Muscle of leg (tissue), 11 donors: Measurements from ENCODE around the gene FGF14. TPM values are rescaled to one million over a fixed set of nuclear protein-coding genes. Genes with fewer than 3 reads are reported as not detected.
A peak's percentile ranks its signal among the peaks of the same experiment; 100 is the strongest.
"Not testable (repeated sequence)": the region's sequence is repeated elsewhere in the genome, so short reads cannot be mapped to it uniquely, and the experiment has no call there.

Experiments used
- DNase-seq: peaks from one replicate; pipeline ENCODE4 v3.0.0; 2013
- H3K27ac ChIP-seq: one replicate; pipeline ENCODE4 v1.5.1; 2013; ENCODE audit warnings: mild to moderate bottlenecking, low read length, control low read depth
- H3K27me3 ChIP-seq: one replicate; pipeline ENCODE4 v1.6.1; 2013; ENCODE audit warnings: low read length; ENCODE audit not compliant: control insufficient read depth, insufficient read depth
- H3K36me3 ChIP-seq: one replicate; pipeline ENCODE4 v1.6.1; 2013; ENCODE audit warnings: low read length; ENCODE audit not compliant: control insufficient read depth, insufficient read depth
- H3K4me1 ChIP-seq: one replicate; pipeline ENCODE4 v1.6.1; 2013; ENCODE audit warnings: low read length; ENCODE audit not compliant: control insufficient read depth, insufficient read depth
- H3K4me3 ChIP-seq: one replicate; pipeline ENCODE4 v1.5.1; 2013; ENCODE audit warnings: low read length, control low read depth
- H3K9me3 ChIP-seq: replicated peaks from 2 replicates; pipeline ENCODE4 v1.6.1; 2013; ENCODE audit warnings: low read depth, low read length; ENCODE audit not compliant: control insufficient read depth
- WGBS: methylation state at CpG from one replicate; pipeline ENCODE4 v1.1.5; 2013; ENCODE audit warnings: missing lambda C conversion rate; ENCODE audit not compliant: insufficient coverage; 5-methylcytosine and 5-hydroxymethylcytosine counted together
- polyA plus RNA-seq, 8 donors: library from polyadenylated mRNA; unstranded; fragments of 120-200 nt; gene quantifications; one replicate each; pipeline versions ENCODE4 v1.2.1 to v1.2.3, GENCODE V29; 2013; ENCODE audit warnings: inconsistent platforms in 1 of 8, low replicate concordance in 1 of 8; ENCODE audit not compliant: insufficient read length in 8 of 8, insufficient read depth in 1 of 8
- total RNA-seq: library from RNA; stranded (reverse); fragments of 120-200 nt; gene quantifications from one replicate; pipeline ENCODE4 v1.2.4, GENCODE V29; 2013

The FGF14 gene
- total and polyA plus RNA-seq, 9 donors: 0.09 to 2.1 (median 0.83) TPM

DNA sequence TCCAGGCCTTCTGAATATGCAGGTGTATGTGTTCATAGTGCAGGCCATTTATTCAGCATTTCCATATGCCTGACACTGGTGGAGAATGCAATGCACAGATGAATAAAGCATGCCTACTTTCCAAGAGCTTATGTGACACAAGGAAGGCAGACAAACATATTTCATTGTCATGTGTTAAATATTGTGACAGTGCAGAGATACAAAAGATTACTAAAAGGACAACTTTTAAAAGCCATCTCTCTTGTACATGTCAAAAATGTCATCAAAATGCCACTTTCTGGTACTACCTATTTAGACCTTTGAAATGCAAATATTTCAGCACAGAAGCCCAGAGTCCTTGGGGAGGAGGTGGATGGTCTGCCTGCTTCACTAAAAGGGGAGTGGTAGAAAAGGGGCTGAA, 254.5 kb downstream of the FGF14 start:
- Histone ChIP-seq H3K27me3 (no peaks in the 10 kb centered on the region), H3K9me3 (no peaks in the 10 kb centered on the region), H3K27ac (no peak overlapping the region), H3K4me3 (no peak overlapping the region), H3K4me1 (no peaks in the 10 kb centered on the region), H3K36me3 (no peaks in the 10 kb centered on the region)
- no peak for DNase-seq

DNA sequence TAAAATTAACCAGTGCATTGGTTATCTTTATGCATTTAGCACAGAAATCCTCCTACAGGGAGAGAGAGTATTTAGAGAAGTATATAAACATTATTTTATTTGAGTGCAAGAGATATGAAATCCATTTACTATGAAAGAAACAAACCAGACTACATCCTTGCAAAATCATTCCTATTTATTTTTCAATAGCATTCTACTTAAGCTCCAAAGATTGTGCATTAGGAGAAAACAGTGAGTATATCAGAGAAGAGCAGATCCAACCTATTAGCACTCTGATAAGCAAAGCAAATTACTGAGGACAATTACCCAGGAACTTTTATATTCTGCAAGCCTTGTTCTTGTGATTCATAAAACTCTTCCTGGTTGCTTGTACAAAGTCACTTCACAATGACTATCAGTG, 256.1 kb downstream of the FGF14 start:
- Histone ChIP-seq H3K4me1 (no peaks in the 10 kb centered on the region), H3K36me3 (no peaks in the 10 kb centered on the region), H3K9me3 (no peaks in the 10 kb centered on the region), H3K27ac (no peak overlapping the region), H3K27me3 (no peaks in the 10 kb centered on the region), H3K4me3 (no peak overlapping the region)
- DNase-seq: no peak

DNA sequence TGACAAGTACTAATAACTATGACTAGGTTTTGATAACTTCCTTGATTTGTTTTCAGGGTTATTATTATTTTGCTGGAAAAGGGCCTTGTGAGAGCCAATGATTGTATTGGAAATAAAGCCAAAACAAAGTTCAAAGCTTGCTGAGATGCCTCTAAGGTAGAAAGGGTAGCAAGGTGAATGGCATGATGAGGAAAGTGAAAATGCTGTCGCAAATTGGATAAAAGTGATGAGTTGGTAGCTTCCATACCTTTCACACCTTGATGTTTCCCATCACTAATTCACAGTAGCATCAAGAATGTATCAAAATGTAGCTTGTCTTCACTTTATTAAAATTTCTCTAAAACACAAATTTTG, 259.4 kb downstream of the FGF14 start:
- Histone ChIP-seq H3K4me1 (no peaks in the 10 kb centered on the region), H3K9me3 (no peaks in the 10 kb centered on the region), H3K4me3 (no peak overlapping the region), H3K27ac (no peak overlapping the region), H3K27me3 (no peaks in the 10 kb centered on the region), H3K36me3 (no peaks in the 10 kb centered on the region)
- DNase-seq: no peak
- WGBS: no CpG with 5 or more reads among the region's 1 CpG

DNA sequence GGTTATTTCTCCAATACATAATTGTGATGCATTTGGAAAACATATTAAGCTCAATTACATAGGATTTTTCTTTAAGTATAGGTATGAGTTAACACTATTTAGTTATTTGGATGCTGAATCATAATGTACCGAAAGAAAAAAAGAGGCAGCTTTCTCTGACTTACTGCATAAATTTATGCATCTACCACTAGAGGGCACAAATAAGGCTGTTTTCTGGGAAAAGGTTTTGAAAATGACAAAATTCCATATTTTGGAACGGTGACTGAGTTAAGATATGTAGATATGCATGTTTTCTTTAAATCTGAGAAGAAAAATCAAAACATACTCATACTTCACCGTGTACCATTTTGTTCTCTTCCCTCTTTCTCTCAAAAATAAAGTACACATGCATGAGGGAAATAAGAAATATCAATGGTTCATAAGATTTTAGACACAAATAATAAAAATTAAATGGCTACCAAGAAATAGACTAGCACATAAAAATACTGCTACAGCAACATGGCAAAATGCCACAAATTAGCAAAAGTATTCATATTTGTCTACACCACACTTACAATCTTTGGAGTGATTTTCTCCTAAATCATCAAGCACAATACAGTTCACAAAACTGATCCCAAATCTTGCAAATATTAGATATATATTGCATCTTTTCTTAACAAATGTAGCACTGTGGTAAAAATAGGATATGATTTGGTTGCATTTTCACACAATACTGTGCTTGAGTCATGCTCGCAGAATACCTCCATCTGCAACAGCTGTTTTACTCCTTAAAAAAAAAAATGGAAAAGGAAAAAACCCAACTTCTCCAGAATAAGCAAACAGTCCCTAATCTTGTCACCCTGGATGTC, 260.0 kb downstream of the FGF14 start:
- Histone ChIP-seq H3K36me3 (no peaks in the 10 kb centered on the region), H3K27me3 (no peaks in the 10 kb centered on the region), H3K4me1 (no peaks in the 10 kb centered on the region), H3K27ac (no peak overlapping the region), H3K9me3 (no peaks in the 10 kb centered on the region), H3K4me3 (no peak overlapping the region)
- no CpG with 5 or more reads among the region's 4 CpGs for WGBS
- peak; percentile 61 for DNase-seq

DNA sequence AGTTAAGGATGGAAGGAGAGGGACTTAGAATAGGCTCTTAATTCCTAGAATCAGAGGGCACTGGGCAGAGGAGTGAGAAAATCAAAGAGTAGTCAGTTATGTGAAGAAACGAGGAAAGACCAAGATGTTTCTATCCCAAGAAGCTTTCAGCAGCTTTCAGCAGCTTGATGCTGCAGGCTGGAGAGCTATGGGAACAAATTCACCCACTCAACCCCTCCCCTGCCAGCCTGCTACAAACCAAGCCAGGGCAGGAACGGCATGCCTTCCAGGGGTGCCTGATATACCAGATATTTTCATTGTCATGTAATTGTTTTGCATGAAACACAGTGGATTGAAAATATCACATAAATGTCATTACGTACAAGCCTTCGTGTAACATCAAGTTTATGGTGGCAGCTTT, 262.2 kb downstream of the FGF14 start:
- DNase-seq: no peak
- WGBS: no CpG with 5 or more reads among the region's 4 CpGs
- Histone ChIP-seq H3K9me3 (no peaks in the 10 kb centered on the region), H3K36me3 (no peaks in the 10 kb centered on the region), H3K4me3 (no peak overlapping the region), H3K27ac (no peak overlapping the region), H3K27me3 (no peaks in the 10 kb centered on the region), H3K4me1 (no peaks in the 10 kb centered on the region)

DNA sequence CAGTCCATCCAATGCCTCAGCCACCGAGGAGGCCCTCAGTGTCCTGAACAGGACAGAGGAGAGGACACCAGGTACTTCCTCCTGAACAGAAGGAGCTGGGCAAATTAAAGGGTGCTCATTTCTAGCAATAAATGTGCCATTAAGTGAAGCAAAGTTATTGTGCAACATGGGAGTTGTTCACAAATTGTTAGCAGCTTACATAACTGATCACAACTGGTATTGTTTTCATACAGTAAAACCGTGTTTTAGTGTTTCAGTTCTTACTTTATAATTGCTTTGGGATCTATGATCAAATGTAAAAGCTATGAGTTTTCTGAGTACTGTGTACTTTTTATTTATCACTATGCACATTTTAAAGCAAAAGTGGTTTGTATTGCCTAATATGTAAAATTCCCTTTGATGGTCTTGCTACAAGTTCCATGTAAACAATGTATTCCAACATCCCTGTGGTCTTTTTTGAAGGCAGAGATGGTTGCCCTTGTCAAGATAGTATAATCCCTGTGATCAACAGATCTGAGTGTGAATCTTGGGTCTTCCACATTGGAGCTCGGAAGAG, 263.1 kb downstream of the FGF14 start:
- DNase-seq: no peak
- H3K27ac ChIP-seq: no peak overlapping the region
- H3K9me3 ChIP-seq: no peaks in the 10 kb centered on the region
- H3K4me1 ChIP-seq: no peaks in the 10 kb centered on the region
- no peak overlapping the region for H3K4me3 ChIP-seq
- no peaks in the 10 kb centered on the region for H3K36me3 ChIP-seq
- no peaks in the 10 kb centered on the region for H3K27me3 ChIP-seq
- WGBS: no CpG with 5 or more reads among the region's 3 CpGs

DNA sequence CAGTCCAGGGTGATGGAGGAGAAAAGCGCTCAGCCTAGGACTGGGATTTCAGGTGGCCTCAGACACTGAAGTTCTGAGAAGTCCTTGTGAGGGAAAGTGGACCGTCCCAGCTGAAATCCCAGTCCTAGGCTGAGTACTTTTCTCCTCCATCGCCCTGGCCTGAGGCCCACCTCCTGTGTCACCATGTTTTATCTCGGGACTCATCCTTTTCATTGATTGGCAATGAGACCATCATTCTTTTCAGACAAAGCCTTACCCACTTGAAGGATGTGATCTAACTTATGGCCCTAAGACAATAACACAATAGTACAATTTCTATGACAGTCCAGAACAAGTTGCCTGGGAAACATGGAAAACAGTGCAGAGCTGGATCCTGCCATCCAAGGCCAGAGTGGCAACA, 263.9 kb downstream of the FGF14 start:
- H3K27me3 ChIP-seq, H3K4me3 ChIP-seq, H3K9me3 ChIP-seq, H3K4me1 ChIP-seq, H3K27ac ChIP-seq, DNase-seq, H3K36me3 ChIP-seq: not testable (repeated sequence)
- 100% methylated on average over 1 of the region's 4 CpGs for WGBS

DNA sequence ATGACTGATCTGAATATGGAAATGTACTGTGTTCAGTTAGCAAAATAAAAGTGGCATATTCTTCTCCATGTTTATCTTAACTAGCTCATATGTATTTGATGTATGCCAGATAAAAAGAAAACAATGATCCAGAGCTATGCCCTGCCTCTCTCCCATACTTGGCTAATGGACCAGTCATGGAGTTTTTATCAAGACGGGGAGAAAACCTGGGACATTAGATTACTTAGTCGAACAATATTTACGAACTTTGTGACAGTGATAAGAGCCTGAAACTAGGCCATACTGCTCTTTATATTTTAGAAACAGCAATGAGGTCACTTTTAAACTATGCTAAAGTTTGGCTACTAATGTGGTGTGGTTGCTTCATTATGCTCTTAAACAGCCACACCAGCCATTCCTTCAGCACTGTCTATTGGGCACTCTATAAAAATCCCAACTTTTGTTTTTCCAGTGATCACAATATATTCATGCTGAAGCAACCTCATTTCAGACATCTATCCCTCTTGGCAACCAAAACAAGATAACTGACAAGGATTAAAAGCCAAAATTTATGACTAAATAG, 265.0 kb downstream of the FGF14 start:
- Histone ChIP-seq H3K4me3 (no peak overlapping the region), H3K36me3 (no peaks in the 10 kb centered on the region), H3K27ac (no peak overlapping the region), H3K4me1 (no peaks in the 10 kb centered on the region), H3K9me3 (no peaks in the 10 kb centered on the region), H3K27me3 (no peaks in the 10 kb centered on the region)
- DNase-seq: no peak
- no CpG with 5 or more reads among the region's 3 CpGs for WGBS

DNA sequence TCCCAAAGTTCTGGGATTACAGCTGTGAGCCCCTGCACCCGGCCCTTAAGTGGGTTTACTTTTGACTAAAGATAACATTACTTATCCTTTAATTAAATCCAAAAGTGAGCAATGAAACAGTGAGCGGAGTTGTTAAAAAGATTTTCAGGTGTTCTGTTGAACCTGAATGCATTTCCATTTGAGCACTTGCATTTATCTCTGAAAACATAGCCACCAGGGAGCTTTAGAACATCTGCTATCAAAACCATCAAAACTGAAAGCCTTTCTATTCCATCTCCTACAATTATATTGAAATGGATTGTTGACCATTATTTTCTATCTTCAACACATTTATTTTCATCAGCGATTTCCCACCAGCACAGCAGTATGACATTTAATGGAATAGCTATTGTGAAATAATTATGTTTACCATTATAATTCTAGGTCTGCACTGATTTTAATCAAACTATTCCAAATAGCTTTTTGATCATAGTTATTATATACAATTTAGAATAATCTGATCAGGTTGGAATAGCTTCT, 269.0 kb downstream of the FGF14 start:
- no peaks in the 10 kb centered on the region for H3K36me3 ChIP-seq
- no peaks in the 10 kb centered on the region for H3K9me3 ChIP-seq

DNA sequence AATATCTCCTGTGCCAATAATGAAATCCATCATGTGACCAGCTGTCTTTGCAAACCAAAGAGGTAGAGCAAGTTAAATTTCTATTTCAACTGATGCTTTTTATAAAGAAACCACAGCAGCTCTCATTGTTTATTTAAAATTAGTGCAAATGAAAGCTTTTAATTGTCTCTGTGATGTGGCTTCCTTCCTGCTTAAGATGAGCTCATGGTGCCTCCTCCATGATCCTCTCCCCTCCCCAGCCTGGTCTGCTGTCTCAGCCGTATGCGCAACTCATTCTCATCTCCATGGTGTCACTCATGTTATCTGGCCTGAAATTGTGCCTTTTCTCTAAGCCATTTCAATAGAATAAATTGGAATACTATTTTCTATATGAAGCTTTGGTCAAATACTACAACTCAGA, 270.6 kb downstream of the FGF14 start:
- H3K36me3 ChIP-seq: no peaks in the 10 kb centered on the region
- H3K4me1 ChIP-seq: no peaks in the 10 kb centered on the region
- no peak overlapping the region for H3K27ac ChIP-seq
- no peaks in the 10 kb centered on the region for H3K27me3 ChIP-seq
- 90% methylated on average over 2 of the region's 2 CpGs for WGBS
- DNase-seq: no peak
- no peak overlapping the region for H3K4me3 ChIP-seq
- H3K9me3 ChIP-seq: no peaks in the 10 kb centered on the region

More for the DNA sequence above, 269.0 kb downstream of the FGF14 start:
- H3K4me3 ChIP-seq: no peak overlapping the region
- no peak overlapping the region for H3K27ac ChIP-seq
- H3K27me3 ChIP-seq: no peaks in the 10 kb centered on the region
- no peaks in the 10 kb centered on the region for H3K4me1 ChIP-seq
- WGBS: no CpG with 5 or more reads among the region's 3 CpGs
- no peak for DNase-seq
